ENCODE results near the gene INTS2.

INTS2 gene

DNA sequence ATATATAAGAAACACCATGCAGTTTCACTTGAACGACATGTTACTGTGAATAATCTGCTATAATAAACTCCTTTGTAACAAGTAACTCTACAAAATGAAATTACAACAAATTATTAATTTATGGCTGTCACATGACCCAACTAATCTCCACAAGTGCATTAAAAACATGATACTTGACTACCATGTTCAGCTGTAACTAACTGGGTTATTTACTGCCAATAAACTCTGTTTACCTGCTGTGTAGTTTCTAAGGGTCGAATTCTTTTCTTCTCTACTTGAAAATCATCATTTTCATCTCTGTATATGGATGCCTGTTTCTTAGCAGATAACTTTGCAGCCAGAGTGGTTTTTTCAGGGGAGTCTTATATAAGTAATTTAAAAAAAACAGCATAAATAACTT, 78.9 kb downstream of the INTS2 start:
- Histone ChIP-seq H3K9me3 (ENCODE audit: control insufficient read depth, low read length) (no peaks in the 10 kb centered on the region), H3K4me3 (ENCODE audit: extremely low read depth, insufficient read depth, low read length, poor library complexity, severe bottlenecking) (no peak overlapping the region), H3K4me1 (ENCODE audit: control insufficient read depth, insufficient read depth, low read length, poor library complexity, severe bottlenecking) (no peaks in the 10 kb centered on the region), H3K27ac (ENCODE audit: low read depth, low read length, severe bottlenecking) (no peak overlapping the region), H3K36me3 (ENCODE audit: control insufficient read depth, insufficient read depth, low read length) (peaks cover 40% of the 10 kb centered on the region)
- WGBS, 2 experiments (ENCODE audit: insufficient coverage in 2 of 2): no CpG with 5 or more reads among the region's 2 CpGs

DNA sequence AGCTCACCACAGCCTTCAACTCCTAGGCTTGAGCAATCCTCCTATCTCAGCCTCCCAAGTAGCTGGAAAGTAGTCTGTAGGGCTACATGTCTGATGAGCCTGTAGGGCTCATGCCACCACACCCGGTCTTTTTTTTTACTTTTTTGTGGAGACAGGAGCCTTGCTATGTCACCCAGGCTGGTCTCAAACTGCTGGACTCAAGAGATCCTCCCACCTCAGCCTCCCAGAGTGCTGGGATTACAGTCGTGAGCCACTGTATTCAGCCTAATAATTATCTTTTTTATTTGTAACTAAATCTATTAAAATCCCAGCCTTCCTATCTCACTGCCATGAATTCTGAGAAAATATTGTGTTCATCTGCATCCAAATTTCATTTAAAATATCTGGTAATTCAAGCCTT, 79.5 kb downstream of the INTS2 start:
- Histone ChIP-seq H3K27ac (ENCODE audit: low read depth, low read length, severe bottlenecking) (no peak overlapping the region), H3K4me1 (ENCODE audit: control insufficient read depth, insufficient read depth, low read length, poor library complexity, severe bottlenecking) (no peaks in the 10 kb centered on the region), H3K4me3 (ENCODE audit: extremely low read depth, insufficient read depth, low read length, poor library complexity, severe bottlenecking) (no peak overlapping the region), H3K36me3 (ENCODE audit: control insufficient read depth, insufficient read depth, low read length) (peaks cover 43% of the 10 kb centered on the region), H3K9me3 (ENCODE audit: control insufficient read depth, low read length) (no peaks in the 10 kb centered on the region)
- 100% methylated on average over 1 of the region's 2 CpGs; no CpG with 5 or more reads in 1 of the 2 experiments for WGBS, 2 experiments (ENCODE audit: insufficient coverage in 2 of 2)

DNA sequence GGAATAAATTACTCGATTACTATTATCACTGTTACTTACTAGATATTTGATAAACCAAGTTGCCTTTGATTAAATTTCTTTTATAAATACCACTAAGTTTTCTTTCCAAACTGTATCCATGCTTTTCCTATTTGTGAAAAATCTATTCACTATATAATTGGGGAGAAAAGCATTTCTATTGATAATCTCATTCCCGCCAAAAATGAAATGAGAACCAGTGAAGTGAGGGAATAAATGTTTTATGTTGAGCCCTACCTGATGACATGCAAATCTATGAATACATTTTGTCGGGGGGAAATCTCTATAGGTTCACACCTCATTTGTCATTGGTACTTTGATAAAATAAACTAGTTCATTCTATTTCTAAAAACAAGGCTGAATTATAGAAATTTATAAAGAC, 80.1 kb downstream of the INTS2 start:
- Histone ChIP-seq H3K36me3 (ENCODE audit: control insufficient read depth, insufficient read depth, low read length) (peaks cover 42% of the 10 kb centered on the region), H3K27ac (ENCODE audit: low read depth, low read length, severe bottlenecking) (no peak overlapping the region), H3K4me1 (ENCODE audit: control insufficient read depth, insufficient read depth, low read length, poor library complexity, severe bottlenecking) (no peaks in the 10 kb centered on the region), H3K9me3 (ENCODE audit: control insufficient read depth, low read length) (no peaks in the 10 kb centered on the region), H3K4me3 (ENCODE audit: extremely low read depth, insufficient read depth, low read length, poor library complexity, severe bottlenecking) (no peak overlapping the region)
- WGBS, 2 experiments (ENCODE audit: insufficient coverage in 2 of 2): 100% methylated on average over 1 of the region's 3 CpGs; no CpG with 5 or more reads in 1 of the 2 experiments

DNA sequence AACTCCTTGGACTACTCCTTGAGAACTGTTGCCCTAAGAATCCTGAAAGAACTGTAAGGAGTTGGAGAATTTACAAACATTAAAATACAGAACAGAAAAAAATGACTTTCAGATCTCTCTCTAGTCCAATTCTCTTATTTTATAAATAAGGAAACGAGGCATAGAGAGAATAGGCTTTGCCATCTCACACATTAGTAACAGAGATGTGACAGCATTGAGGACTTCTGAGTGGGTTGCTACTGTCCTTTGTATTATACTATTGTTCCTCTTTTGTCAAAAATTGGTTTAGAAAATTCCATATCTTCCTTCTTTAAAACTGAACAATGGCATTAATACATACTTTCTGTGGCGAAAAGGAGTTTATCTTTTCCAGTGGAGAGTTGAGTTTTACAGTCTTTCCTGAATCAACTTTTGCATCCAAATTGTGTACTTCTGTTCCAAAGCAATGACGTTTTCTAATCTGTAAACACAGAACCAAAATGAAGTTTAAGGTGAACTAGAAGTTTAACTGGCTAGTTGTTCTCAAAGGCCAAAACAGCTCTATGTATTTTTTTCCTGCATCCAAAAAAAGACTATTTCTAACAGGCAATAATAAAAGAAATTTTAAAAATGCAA, 80.9 kb downstream of the INTS2 start:
- WGBS, 2 experiments (ENCODE audit: insufficient coverage in 2 of 2): 100% methylated on average over 1 of the region's 3 CpGs; no CpG with 5 or more reads in 1 of the 2 experiments
- Histone ChIP-seq H3K27ac (ENCODE audit: low read depth, low read length, severe bottlenecking) (no peak overlapping the region), H3K9me3 (ENCODE audit: control insufficient read depth, low read length) (no peaks in the 10 kb centered on the region), H3K4me1 (ENCODE audit: control insufficient read depth, insufficient read depth, low read length, poor library complexity, severe bottlenecking) (no peaks in the 10 kb centered on the region), H3K36me3 (ENCODE audit: control insufficient read depth, insufficient read depth, low read length) (peaks cover 45% of the 10 kb centered on the region), H3K4me3 (ENCODE audit: extremely low read depth, insufficient read depth, low read length, poor library complexity, severe bottlenecking) (no peak overlapping the region)

DNA sequence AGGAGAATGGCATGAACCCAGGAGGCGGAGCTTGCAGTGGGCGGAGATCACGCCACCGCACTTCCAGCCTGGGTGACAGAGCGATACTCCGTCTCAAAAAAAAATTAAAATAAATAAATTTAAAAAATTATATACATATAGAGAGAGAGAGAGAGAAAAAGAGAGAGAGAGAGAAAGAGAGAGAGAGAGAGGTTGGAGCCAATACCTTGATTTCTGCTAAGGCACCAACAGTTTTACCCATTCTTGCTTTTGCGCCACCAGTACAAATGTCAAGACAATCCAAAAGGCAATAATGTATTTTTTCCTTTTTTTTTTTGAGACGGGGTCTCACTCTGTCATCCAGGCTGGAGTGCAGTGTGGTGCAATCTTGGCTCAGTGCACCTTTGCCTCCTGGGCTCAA, 81.7 kb downstream of the INTS2 start:
- Histone ChIP-seq H3K27ac (ENCODE audit: low read depth, low read length, severe bottlenecking) (no peak overlapping the region), H3K4me3 (ENCODE audit: extremely low read depth, insufficient read depth, low read length, poor library complexity, severe bottlenecking) (no peak overlapping the region), H3K36me3 (ENCODE audit: control insufficient read depth, insufficient read depth, low read length) (peaks cover 44% of the 10 kb centered on the region), H3K9me3 (ENCODE audit: control insufficient read depth, low read length) (no peaks in the 10 kb centered on the region), H3K4me1 (ENCODE audit: control insufficient read depth, insufficient read depth, low read length, poor library complexity, severe bottlenecking) (no peaks in the 10 kb centered on the region)
- WGBS, 2 experiments (ENCODE audit: insufficient coverage in 2 of 2): no CpG with 5 or more reads among the region's 8 CpGs

DNA sequence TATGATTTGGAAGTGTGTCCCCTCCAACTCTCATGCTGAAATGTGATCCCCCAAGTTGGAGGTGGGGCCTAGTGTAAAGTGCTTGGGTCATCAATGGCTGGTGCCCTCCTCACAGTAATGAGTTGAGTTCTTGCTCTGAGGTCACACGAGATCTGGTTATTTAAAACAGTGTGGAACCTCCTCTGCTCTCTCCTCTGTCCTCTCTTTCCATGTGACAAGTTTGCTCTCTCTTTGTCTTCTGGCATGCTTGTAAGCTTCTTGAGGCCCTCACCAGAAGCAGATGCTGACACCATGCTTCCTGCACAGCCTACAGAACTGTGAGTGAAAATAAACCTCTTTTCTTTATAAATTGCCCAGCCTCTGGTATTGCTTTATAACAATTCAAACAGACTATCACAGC, 84.3 kb downstream of the INTS2 start:
- H3K36me3 ChIP-seq (ENCODE audit: control insufficient read depth, insufficient read depth, low read length): peaks cover 39% of the 10 kb centered on the region
- H3K9me3 ChIP-seq (ENCODE audit: control insufficient read depth, low read length): no peaks in the 10 kb centered on the region
- H3K4me1 ChIP-seq (ENCODE audit: control insufficient read depth, insufficient read depth, low read length, poor library complexity, severe bottlenecking): no peaks in the 10 kb centered on the region
- H3K4me3 ChIP-seq (ENCODE audit: extremely low read depth, insufficient read depth, low read length, poor library complexity, severe bottlenecking): no peak overlapping the region
- no peak overlapping the region for H3K27ac ChIP-seq (ENCODE audit: low read depth, low read length, severe bottlenecking)
- WGBS, 2 experiments (ENCODE audit: insufficient coverage in 2 of 2): 92% methylated on average over 1 of the region's 1 CpG

DNA sequence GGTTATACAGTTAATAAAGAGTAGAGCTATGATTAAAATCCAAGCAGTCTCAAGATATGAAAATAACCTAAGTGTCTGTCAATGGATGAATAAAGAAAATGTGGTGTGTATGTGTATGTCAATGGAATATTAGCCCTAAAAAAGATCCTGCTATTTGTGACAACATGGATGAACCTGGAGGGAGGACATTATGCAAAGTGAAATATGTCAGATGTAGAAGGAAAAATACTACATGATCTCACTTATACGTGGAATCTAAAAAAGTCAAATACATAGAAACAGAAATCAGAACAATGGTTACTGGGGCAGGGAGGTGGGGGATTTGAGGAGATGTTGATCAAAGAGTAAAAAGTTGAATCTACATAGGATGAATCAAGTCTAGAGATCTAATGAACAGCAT, 84.9 kb downstream of the INTS2 start:
- WGBS, 2 experiments (ENCODE audit: insufficient coverage in 2 of 2): no CpG with 5 or more reads among the region's 1 CpG
- no peak overlapping the region for H3K4me3 ChIP-seq (ENCODE audit: extremely low read depth, insufficient read depth, low read length, poor library complexity, severe bottlenecking)
- H3K27ac ChIP-seq (ENCODE audit: low read depth, low read length, severe bottlenecking): no peak overlapping the region
- peaks cover 39% of the 10 kb centered on the region for H3K36me3 ChIP-seq (ENCODE audit: control insufficient read depth, insufficient read depth, low read length)
- H3K4me1 ChIP-seq (ENCODE audit: control insufficient read depth, insufficient read depth, low read length, poor library complexity, severe bottlenecking): no peaks in the 10 kb centered on the region
- no peaks in the 10 kb centered on the region for H3K9me3 ChIP-seq (ENCODE audit: control insufficient read depth, low read length)

DNA sequence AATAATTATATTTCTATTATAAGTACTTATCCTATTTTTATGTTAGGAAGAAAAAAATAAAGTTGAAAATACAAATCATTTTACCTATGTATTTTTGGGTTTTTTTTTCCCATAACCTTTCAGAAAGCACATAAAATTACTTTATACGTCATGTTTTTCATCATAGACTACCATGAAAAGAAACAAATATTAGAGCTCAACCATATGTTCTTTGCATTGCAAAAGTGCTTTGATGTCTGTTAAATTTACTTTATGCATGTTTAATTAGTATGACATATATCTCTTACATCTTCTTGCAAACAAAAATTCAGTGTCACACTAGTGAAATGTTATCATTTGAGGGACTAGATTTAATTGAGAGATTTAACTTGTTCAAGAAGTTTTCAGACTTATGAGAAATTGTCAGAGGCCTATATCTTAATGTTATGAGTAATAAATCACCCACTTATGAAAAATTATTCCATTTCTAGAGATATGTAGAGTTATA, 88.4 kb downstream of the INTS2 start:
- Histone ChIP-seq H3K9me3 (ENCODE audit: control insufficient read depth, low read length) (no peaks in the 10 kb centered on the region), H3K4me1 (ENCODE audit: control insufficient read depth, insufficient read depth, low read length, poor library complexity, severe bottlenecking) (no peaks in the 10 kb centered on the region), H3K36me3 (ENCODE audit: control insufficient read depth, insufficient read depth, low read length) (peaks cover 18% of the 10 kb centered on the region), H3K27ac (ENCODE audit: low read depth, low read length, severe bottlenecking) (no peak overlapping the region), H3K4me3 (ENCODE audit: extremely low read depth, insufficient read depth, low read length, poor library complexity, severe bottlenecking) (no peak overlapping the region)
- no CpG with 5 or more reads among the region's 1 CpG for WGBS, 2 experiments (ENCODE audit: insufficient coverage in 2 of 2)

DNA sequence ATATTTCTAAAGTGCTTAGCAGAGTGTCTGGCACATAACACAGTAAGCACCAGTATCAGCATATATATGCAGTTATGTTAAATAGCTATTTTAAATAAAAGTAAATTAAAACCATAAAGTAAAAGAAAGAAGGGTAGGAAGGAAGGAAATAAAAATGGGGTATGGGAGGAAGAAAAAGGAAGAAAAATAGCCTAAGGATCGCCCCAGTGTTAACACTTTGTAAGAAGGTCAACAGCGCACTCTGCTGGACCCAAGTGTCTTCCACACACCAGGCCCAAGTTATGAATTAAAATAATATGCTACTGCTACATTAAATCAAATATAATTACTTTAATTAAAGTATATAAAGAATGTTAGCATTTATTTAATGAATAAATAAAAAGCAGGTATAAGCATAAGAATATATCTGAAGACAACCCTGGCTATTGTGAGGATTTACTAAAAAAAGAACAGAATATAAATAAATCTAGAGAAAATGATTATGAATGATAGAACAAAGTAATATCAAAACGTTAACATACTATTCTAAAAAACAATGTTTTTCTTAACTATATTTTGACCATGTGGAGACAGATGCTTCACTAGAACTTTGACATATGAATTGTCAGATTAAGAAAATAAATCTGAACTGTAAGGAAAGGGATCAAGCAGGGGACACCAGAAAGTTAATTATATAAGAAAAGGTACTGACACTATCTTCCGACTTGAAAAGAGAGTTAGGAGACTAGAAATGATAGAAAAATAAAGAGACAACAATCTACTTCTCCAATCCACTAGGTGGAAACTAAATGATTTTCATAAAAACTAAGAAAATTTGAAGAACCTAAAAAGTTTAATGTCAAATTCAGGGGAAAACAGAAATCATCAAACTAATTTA, 90.4 kb downstream of the INTS2 start:
- WGBS, 2 experiments (ENCODE audit: insufficient coverage in 2 of 2): no CpG with 5 or more reads among the region's 4 CpGs
- no peak overlapping the region for H3K4me3 ChIP-seq (ENCODE audit: extremely low read depth, insufficient read depth, low read length, poor library complexity, severe bottlenecking)

DNA sequence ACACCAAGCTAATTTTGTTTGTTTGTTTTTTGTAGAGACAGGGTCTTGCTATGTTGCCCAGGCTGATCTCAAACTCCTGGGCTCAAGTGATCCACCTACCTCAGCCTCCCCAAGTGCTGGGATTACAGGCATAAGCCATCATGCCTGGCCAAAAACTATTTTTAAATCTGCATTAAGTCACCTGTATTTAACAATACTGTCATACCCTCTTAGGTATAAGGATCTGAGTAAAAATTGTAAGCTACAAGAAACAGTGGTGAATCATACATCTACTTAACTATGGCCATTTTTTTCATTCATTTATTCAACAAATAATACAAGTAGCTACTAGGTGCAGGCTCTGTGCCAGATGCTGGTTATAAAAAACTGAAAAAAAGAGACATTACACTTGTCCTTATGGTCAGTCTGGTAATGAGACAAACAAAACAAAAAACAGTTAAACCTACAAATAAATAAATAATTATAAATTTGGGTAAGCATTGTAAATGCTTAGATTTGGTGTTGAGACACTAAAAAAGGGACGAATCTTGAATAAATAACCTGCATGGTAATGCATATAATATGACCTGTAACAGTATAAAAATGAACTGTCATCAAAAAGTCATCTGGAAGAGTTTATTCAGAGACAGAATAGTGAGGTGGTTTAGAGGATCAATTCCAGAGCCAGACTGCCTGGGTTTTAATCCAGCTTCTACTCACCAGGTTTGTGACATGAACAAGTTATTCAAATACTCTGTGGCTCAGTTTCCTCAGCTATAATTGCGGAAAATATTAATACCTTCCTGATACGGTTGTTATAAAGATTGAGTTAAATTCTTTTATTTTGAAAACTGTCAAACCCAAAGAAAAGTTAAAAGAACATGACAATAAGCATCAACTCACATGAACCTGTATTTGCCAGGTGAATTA, 91.3 kb downstream of the INTS2 start:
- Histone ChIP-seq H3K4me1 (ENCODE audit: control insufficient read depth, insufficient read depth, low read length, poor library complexity, severe bottlenecking) (peaks cover 6% of the 10 kb centered on the region), H3K36me3 (ENCODE audit: control insufficient read depth, insufficient read depth, low read length) (no peaks in the 10 kb centered on the region), H3K27ac (ENCODE audit: low read depth, low read length, severe bottlenecking) (no peak overlapping the region), H3K4me3 (ENCODE audit: extremely low read depth, insufficient read depth, low read length, poor library complexity, severe bottlenecking) (no peak overlapping the region), H3K9me3 (ENCODE audit: control insufficient read depth, low read length) (no peaks in the 10 kb centered on the region)
- no CpG with 5 or more reads among the region's 3 CpGs for WGBS, 2 experiments (ENCODE audit: insufficient coverage in 2 of 2)

More for the DNA sequence above, 90.4 kb downstream of the INTS2 start:
- peaks cover 6% of the 10 kb centered on the region for H3K4me1 ChIP-seq (ENCODE audit: control insufficient read depth, insufficient read depth, low read length, poor library complexity, severe bottlenecking)
- no peak overlapping the region for H3K27ac ChIP-seq (ENCODE audit: low read depth, low read length, severe bottlenecking)
- H3K36me3 ChIP-seq (ENCODE audit: control insufficient read depth, insufficient read depth, low read length): peaks cover 7% of the 10 kb centered on the region
- H3K9me3 ChIP-seq (ENCODE audit: control insufficient read depth, low read length): no peaks in the 10 kb centered on the region
